Activated T-helper 2 cell treated with anti-CD3 and anti-CD28 coated beads, Interferon-gamma antibody, Interleukin-2, Interleukin-4, amounts not matched to agents 10 μg/mL and 5 μg/mL and 100 μg/mL, durations not matched to agents 14 hours and 24 hours and 36 hours (primary cell): ENCODE data around the gene DDI2. TPM values are rescaled to one million over a fixed set of nuclear protein-coding genes. Genes with fewer than 3 reads are reported as not detected.
"Not testable (repeated sequence)": the region's sequence is repeated elsewhere in the genome, so short reads cannot be mapped to it uniquely, and the experiment has no call there.

Source experiments
- DNase-seq: peaks from one replicate; pipeline ENCODE4 v3.0.0; 2021; ENCODE audit warnings: low spot score
- H3K27ac Mint-ChIP-seq: one replicate; pipeline ENCODE4 v1.8.0; 2021; ENCODE audit warnings: mixed read lengths
- H3K27me3 Mint-ChIP-seq: one replicate; pipeline ENCODE4 v1.8.0; 2021; ENCODE audit warnings: low read depth, mixed read lengths
- H3K36me3 Mint-ChIP-seq: one replicate; pipeline ENCODE4 v1.8.0; 2021; ENCODE audit warnings: low read depth, mixed read lengths
- H3K4me1 Mint-ChIP-seq: one replicate; pipeline ENCODE4 v1.8.0; 2021; ENCODE audit warnings: low read depth, mixed read lengths
- H3K4me3 Mint-ChIP-seq: one replicate; pipeline ENCODE4 v1.8.0; 2021; ENCODE audit warnings: low read depth, mild to moderate bottlenecking, moderate library complexity, mixed read lengths
- H3K9me3 Mint-ChIP-seq: one replicate; pipeline ENCODE4 v1.8.0; 2021; ENCODE audit warnings: mixed read lengths
- intact Hi-C: fragments of 100-400 bp; cut with micrococcal nuclease; formaldehyde crosslinking; loops from one replicate; pipeline ENCODE4 v1.15.1; 2023
- total RNA-seq: library from RNA; stranded (reverse); gene quantifications from 2 replicates; pipeline ENCODE4 v1.2.3, GENCODE V29; 2022

The DDI2 gene
- total RNA-seq, 1 donor from 2014 or later, result 46.4 TPM

- Mint-ChIP-seq H3K27ac (peak overlapping the region; percentile 43), H3K27me3 (no peaks in the 10 kb centered on the region), H3K36me3 (peaks cover 20% of the 10 kb centered on the region), H3K4me3 (no peak overlapping the region), H3K4me1 (peaks cover 17% of the 10 kb centered on the region), H3K9me3 (no peaks in the 10 kb centered on the region)
- no peak for DNase-seq
- intact Hi-C loops, result loop anchor here (10.0 kb wide), 1 partner anchor 687 kb away; no protein-coding TSS in a partner anchor
Measured at GRCh38 chr1:15687446-15687845, 70.2 kb downstream of the DDI2 start.

- intact Hi-C loops, result no loop called here
- Mint-ChIP-seq H3K9me3 (no peaks in the 10 kb centered on the region), H3K4me1 (peaks cover 13% of the 10 kb centered on the region), H3K4me3 (no peak overlapping the region), H3K36me3 (peaks cover 25% of the 10 kb centered on the region), H3K27ac (no peak overlapping the region), H3K27me3 (no peaks in the 10 kb centered on the region)
- DNase-seq, result no peak
Measured at GRCh38 chr1:15690317-15690716, 73.1 kb downstream of the DDI2 start.

GRCh38 chr1:15691434-15692032, 74.3 kb downstream of the DDI2 start:
- peaks cover 9% of the 10 kb centered on the region for H3K4me1 Mint-ChIP-seq
- no peak overlapping the region for H3K4me3 Mint-ChIP-seq
- H3K27me3 Mint-ChIP-seq, result no peaks in the 10 kb centered on the region
- H3K36me3 Mint-ChIP-seq, result peaks cover 23% of the 10 kb centered on the region
- DNase-seq, result no peak
- H3K27ac Mint-ChIP-seq, result no peak overlapping the region
- H3K9me3 Mint-ChIP-seq, result no peaks in the 10 kb centered on the region
- intact Hi-C loops, result no loop called here

- Mint-ChIP-seq H3K27ac (no peak overlapping the region), H3K36me3 (peaks cover 26% of the 10 kb centered on the region), H3K27me3 (no peaks in the 10 kb centered on the region), H3K4me1 (peaks cover 16% of the 10 kb centered on the region), H3K9me3 (no peaks in the 10 kb centered on the region), H3K4me3 (no peak overlapping the region)
- no peak for DNase-seq
- intact Hi-C loops, result no loop called here
Measured at GRCh38 chr1:15692121-15692682, 74.9 kb downstream of the DDI2 start.

GRCh38 chr1:15693371-15693770, 76.1 kb downstream of the DDI2 start:
- H3K27ac Mint-ChIP-seq, result no peak overlapping the region

GRCh38 chr1:15696956-15697521, 79.8 kb downstream of the DDI2 start:
- Mint-ChIP-seq H3K4me3 (peak overlapping the region; percentile 71), H3K4me1 (peaks cover 16% of the 10 kb centered on the region), H3K36me3 (peaks cover 24% of the 10 kb centered on the region), H3K27me3 (no peaks in the 10 kb centered on the region), H3K9me3 (no peaks in the 10 kb centered on the region), H3K27ac (peak overlapping the region; percentile 92)
- peak; percentile 22 for DNase-seq
- intact Hi-C loops, result no loop called here

More at GRCh38 chr1:15693371-15693770, 76.1 kb downstream of the DDI2 start:
- intact Hi-C loops, result no loop called here
- peaks cover 20% of the 10 kb centered on the region for H3K36me3 Mint-ChIP-seq
- DNase-seq, result no peak
- peaks cover 16% of the 10 kb centered on the region for H3K4me1 Mint-ChIP-seq
- H3K27me3 Mint-ChIP-seq, result no peaks in the 10 kb centered on the region
- H3K9me3 Mint-ChIP-seq, result no peaks in the 10 kb centered on the region
- no peak overlapping the region for H3K4me3 Mint-ChIP-seq

- Mint-ChIP-seq H3K27ac (no peak overlapping the region), H3K36me3 (peaks cover 24% of the 10 kb centered on the region), H3K4me1 (peaks cover 13% of the 10 kb centered on the region), H3K4me3 (no peak overlapping the region), H3K9me3 (no peaks in the 10 kb centered on the region), H3K27me3 (no peaks in the 10 kb centered on the region)
- DNase-seq, result no peak
- intact Hi-C loops, result no loop called here
Measured at GRCh38 chr1:15698201-15698600, 80.9 kb downstream of the DDI2 start.

- Mint-ChIP-seq H3K36me3 (peaks cover 24% of the 10 kb centered on the region), H3K4me1 (peaks cover 16% of the 10 kb centered on the region)
- H3K27me3 Mint-ChIP-seq, H3K9me3 Mint-ChIP-seq, DNase-seq, intact Hi-C loops, H3K27ac Mint-ChIP-seq, H3K4me3 Mint-ChIP-seq: not testable (repeated sequence)
Measured at GRCh38 chr1:15699321-15699720, 82.1 kb downstream of the DDI2 start.

- Mint-ChIP-seq H3K9me3 (no peaks in the 10 kb centered on the region), H3K27me3 (no peaks in the 10 kb centered on the region), H3K27ac (no peak overlapping the region), H3K4me3 (no peak overlapping the region), H3K36me3 (peaks cover 22% of the 10 kb centered on the region), H3K4me1 (peaks cover 16% of the 10 kb centered on the region)
- intact Hi-C loops, result no loop called here
- DNase-seq, result no peak
Measured at GRCh38 chr1:15700508-15700907, 83.2 kb downstream of the DDI2 start.

- Mint-ChIP-seq H3K4me1 (peaks cover 12% of the 10 kb centered on the region), H3K4me3 (no peak overlapping the region), H3K27me3 (no peaks in the 10 kb centered on the region), H3K36me3 (peaks cover 23% of the 10 kb centered on the region), H3K27ac (no peak overlapping the region), H3K9me3 (no peaks in the 10 kb centered on the region)
- intact Hi-C loops, result no loop called here
- no peak for DNase-seq
Measured at GRCh38 chr1:15701784-15702183, 84.5 kb downstream of the DDI2 start.

- Mint-ChIP-seq H3K36me3 (peaks cover 20% of the 10 kb centered on the region), H3K4me1 (peaks cover 3% of the 10 kb centered on the region)
- intact Hi-C loops, result no loop called here
Measured at GRCh38 chr1:15702722-15703550, 85.7 kb downstream of the DDI2 start.

GRCh38 chr1:15703562-15703961, 86.3 kb downstream of the DDI2 start:
- H3K9me3 Mint-ChIP-seq, result no peaks in the 10 kb centered on the region
- intact Hi-C loops, result no loop called here
- DNase-seq, result no peak
- H3K27me3 Mint-ChIP-seq, result no peaks in the 10 kb centered on the region
- H3K4me1 Mint-ChIP-seq, result peaks cover 3% of the 10 kb centered on the region
- no peak overlapping the region for H3K4me3 Mint-ChIP-seq
- no peak overlapping the region for H3K27ac Mint-ChIP-seq
- H3K36me3 Mint-ChIP-seq, result peaks cover 18% of the 10 kb centered on the region

More at GRCh38 chr1:15702722-15703550, 85.7 kb downstream of the DDI2 start:
- no peak overlapping the region for H3K27ac Mint-ChIP-seq
- no peak for DNase-seq
- no peaks in the 10 kb centered on the region for H3K9me3 Mint-ChIP-seq
- H3K4me3 Mint-ChIP-seq, result no peak overlapping the region
- H3K27me3 Mint-ChIP-seq, result no peaks in the 10 kb centered on the region
